HG03469 (cell line): ENCODE results near the gene MED12L.

Source experiments
- ATAC-seq: cut with Tn5 transposase; IDR thresholded peaks from one replicate; pipeline ENCODE4 v1.9.1; 2021; ENCODE audit warnings: mild to moderate bottlenecking, moderate library complexity, moderate number of reproducible peaks; ENCODE audit not compliant: unreplicated experiment

Gene MED12L

DNA sequence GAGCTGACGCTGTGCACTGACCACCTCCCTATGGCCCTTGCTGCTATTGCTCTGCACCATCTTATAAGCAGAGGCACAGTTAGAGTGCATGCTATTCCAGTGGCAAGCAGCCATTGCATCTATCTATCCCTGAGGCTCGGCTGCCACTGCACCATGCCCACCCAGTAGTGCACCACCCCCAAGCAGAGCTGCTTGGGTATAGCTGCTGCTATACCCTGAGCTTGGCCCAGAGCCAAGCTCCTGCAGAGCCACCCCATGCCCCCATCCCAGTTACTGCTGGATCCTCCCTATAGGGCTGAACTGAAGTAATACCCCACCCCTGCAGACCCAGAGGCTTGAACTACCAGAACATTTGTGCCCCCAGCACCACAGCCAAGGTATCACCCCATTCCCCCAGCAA is 395.0 kb downstream of the MED12L start:
- no peak for ATAC-seq

DNA sequence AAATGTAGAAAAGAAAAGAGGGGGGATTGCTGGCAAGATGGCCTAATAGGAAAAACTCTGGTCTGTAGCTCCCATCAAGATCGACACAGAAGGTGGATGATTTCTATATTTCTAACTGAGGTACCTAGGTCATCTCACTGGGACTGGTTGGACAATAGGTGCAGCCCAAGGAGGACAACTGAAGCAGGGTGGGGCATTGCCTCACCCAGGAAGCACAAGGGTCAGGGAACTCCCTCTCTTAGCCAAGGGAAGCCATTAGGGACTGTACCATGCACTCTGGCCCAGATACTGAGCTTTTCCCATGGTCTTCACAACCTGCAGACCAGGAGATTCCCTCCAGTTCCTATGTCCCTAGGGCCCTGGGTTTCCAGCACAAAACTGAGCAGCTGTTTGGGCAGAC is 398.0 kb downstream of the MED12L start:
- no peak for ATAC-seq

DNA sequence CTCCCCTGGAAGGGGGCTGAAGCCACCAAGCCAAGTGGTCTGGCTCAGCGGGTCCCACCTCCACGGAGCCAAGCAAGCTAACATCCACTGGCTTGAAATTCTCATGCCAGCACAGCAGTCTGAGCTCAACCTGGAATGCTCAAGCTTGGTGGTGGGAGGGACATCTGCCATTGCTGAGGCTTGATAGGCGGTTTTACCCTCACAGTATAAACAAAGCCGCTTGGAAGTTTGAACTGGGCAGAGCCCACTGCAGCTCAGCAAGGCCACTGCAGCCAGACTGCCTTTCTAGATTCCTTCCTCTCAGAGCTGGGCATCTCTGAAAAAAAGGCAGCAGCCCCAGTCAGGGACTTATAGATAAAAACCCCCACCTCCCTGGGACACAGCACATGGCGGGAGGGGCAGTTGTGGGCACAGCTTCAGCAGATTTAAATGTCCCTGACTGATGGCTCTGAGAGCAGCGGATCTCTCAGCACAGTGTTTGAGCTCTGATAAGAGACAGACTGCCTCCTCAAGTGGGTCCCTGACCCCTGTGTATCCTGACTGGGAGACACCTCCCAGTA is 398.6 kb downstream of the MED12L start:
- no peak for ATAC-seq
